H9 (cell line): ENCODE measurements around the gene PTPRC. TPM values are rescaled to one million over a fixed set of nuclear protein-coding genes. Genes with fewer than 3 reads are reported as not detected.

Experiments
- DNase-seq: peaks from one replicate; pipeline ENCODE4 v3.0.0-alpha.2; 2017
- H2AFZ ChIP-seq: one replicate; pipeline ENCODE4 v1.6.1; 2013; ENCODE audit warnings: mild to moderate bottlenecking, low read length, control low read depth, moderate library complexity
- H2AK5ac ChIP-seq: 2 replicates; pipeline ENCODE4 v1.6.1; 2013; ENCODE audit warnings: low read length, control low read depth, mixed read lengths; ENCODE audit not compliant: insufficient read length
- H2BK120ac ChIP-seq: one replicate; pipeline ENCODE4 v1.6.1; 2013; ENCODE audit warnings: low read depth, mild to moderate bottlenecking, low read length, control low read depth, inconsistent platforms; ENCODE audit not compliant: poor library complexity, severe bottlenecking
- H2BK12ac ChIP-seq: 2 replicates; pipeline ENCODE4 v1.6.1; 2013; ENCODE audit warnings: low read length, control low read depth, mixed read lengths, low read depth; ENCODE audit not compliant: insufficient read length
- H2BK15ac ChIP-seq: 2 replicates; pipeline ENCODE4 v1.6.1; 2013; ENCODE audit warnings: low read depth, low read length, control low read depth
- H2BK20ac ChIP-seq: one replicate; pipeline ENCODE4 v1.6.1; 2013; ENCODE audit warnings: low read depth, mild to moderate bottlenecking, low read length, control low read depth, inconsistent platforms; ENCODE audit not compliant: poor library complexity, severe bottlenecking
- H2BK5ac ChIP-seq: 2 replicates; pipeline ENCODE4 v1.6.1; 2013; ENCODE audit warnings: low read length, control low read depth, mixed read lengths; ENCODE audit not compliant: insufficient read length
- H3K14ac ChIP-seq: 2 replicates; pipeline ENCODE4 v1.6.1; 2013; ENCODE audit warnings: low read length, control low read depth; ENCODE audit not compliant: insufficient read depth
- H3K18ac ChIP-seq: 2 replicates; pipeline ENCODE4 v1.6.1; 2013; ENCODE audit warnings: low read depth, mild to moderate bottlenecking, mixed read lengths, low read length, control low read depth; ENCODE audit not compliant: insufficient read length
- H3K23ac ChIP-seq: 2 replicates; pipeline ENCODE4 v1.6.1; 2013; ENCODE audit warnings: low read length, control low read depth, mixed read lengths, low read depth; ENCODE audit not compliant: insufficient read length
- H3K23me2 ChIP-seq: 2 replicates; pipeline ENCODE4 v1.6.1; 2013; ENCODE audit warnings: low read depth, mild to moderate bottlenecking, mixed read lengths, low read length, control low read depth; ENCODE audit not compliant: insufficient read length, poor library complexity, severe bottlenecking
- H3K27ac ChIP-seq: 2 replicates; pipeline ENCODE4 v1.5.1; 2013; ENCODE audit warnings: low read length, control low read depth, mixed read lengths, low read depth; ENCODE audit not compliant: insufficient read length
- H3K27me3 ChIP-seq: 2 replicates; pipeline ENCODE4 v1.6.1; 2013; ENCODE audit warnings: low read length, control low read depth, inconsistent platforms; ENCODE audit not compliant: insufficient read depth
- H3K4ac ChIP-seq: 2 replicates; pipeline ENCODE4 v1.6.1; 2013; ENCODE audit warnings: low read depth, mild to moderate bottlenecking, control low read depth, inconsistent platforms, low read length, moderate library complexity
- H3K4me1 ChIP-seq: 2 replicates; pipeline ENCODE4 v1.6.1; 2013; ENCODE audit warnings: low read length, control low read depth, inconsistent platforms; ENCODE audit not compliant: insufficient read depth
- H3K4me2 ChIP-seq: 2 replicates; pipeline ENCODE4 v1.6.1; 2013; ENCODE audit warnings: low read length, control low read depth, mixed read lengths; ENCODE audit not compliant: insufficient read length, insufficient read depth
- H3K56ac ChIP-seq: 2 replicates; pipeline ENCODE4 v1.6.1; 2013; ENCODE audit warnings: low read depth, mild to moderate bottlenecking, mixed read lengths, low read length, control low read depth; ENCODE audit not compliant: insufficient read length
- H3K79me1 ChIP-seq: 2 replicates; pipeline ENCODE4 v1.6.1; 2013; ENCODE audit warnings: low read depth, mild to moderate bottlenecking, moderate library complexity, low read length, control low read depth, inconsistent platforms; ENCODE audit not compliant: insufficient read depth, poor library complexity, severe bottlenecking
- H3K79me2 ChIP-seq: 2 replicates; pipeline ENCODE4 v1.6.1; 2013; ENCODE audit warnings: low read length, control low read depth, inconsistent platforms; ENCODE audit not compliant: insufficient read depth
- H3K9ac ChIP-seq: 2 replicates; pipeline ENCODE4 v1.6.1; 2013; ENCODE audit warnings: low read length, control low read depth, mixed read lengths; ENCODE audit not compliant: insufficient read length; ENCODE audit errors: extremely low read depth
- H3K9me3 ChIP-seq: one replicate; pipeline ENCODE4 v1.6.1; 2013; ENCODE audit warnings: low read depth, low read length, inconsistent platforms; ENCODE audit not compliant: control insufficient read depth
- H3T11ph ChIP-seq: one replicate; pipeline ENCODE4 v1.6.1; 2013; ENCODE audit warnings: mild to moderate bottlenecking, low read length, control low read depth, inconsistent platforms
- H4K20me1 ChIP-seq: one replicate; pipeline ENCODE4 v1.6.1; 2013; ENCODE audit not compliant: control insufficient read depth, insufficient read length, insufficient read depth
- H4K5ac ChIP-seq: 2 replicates; pipeline ENCODE4 v1.6.1; 2013; ENCODE audit warnings: low read depth, mild to moderate bottlenecking, mixed read lengths, low read length, control low read depth; ENCODE audit not compliant: insufficient read length
- H4K8ac ChIP-seq: replicated peaks from 2 replicates; pipeline ENCODE4 v1.6.1; 2013; ENCODE audit warnings: low read length, control low read depth, mixed read lengths, low read depth; ENCODE audit not compliant: insufficient read length
- H4K91ac ChIP-seq: 2 replicates; pipeline ENCODE4 v1.6.1; 2013; ENCODE audit warnings: low read depth, mild to moderate bottlenecking, moderate library complexity, mixed read lengths, low read length, control low read depth; ENCODE audit not compliant: insufficient read length
- H3K27ac Mint-ChIP-seq, 3 experiments: 2 replicates in 2 of 3; 3 replicates in 1 of 3; pipeline ENCODE4 v1.8.0; 2020 to 2021; ENCODE audit warnings: mixed read lengths in 3 of 3, mild to moderate bottlenecking in 1 of 3, moderate library complexity in 1 of 3
- H3K27me3 Mint-ChIP-seq: 2 replicates; pipeline ENCODE4 v1.8.0; 2021; ENCODE audit warnings: low read depth, mild to moderate bottlenecking, moderate library complexity, mixed read lengths
- H3K36me3 Mint-ChIP-seq, 3 experiments: 2 replicates in 2 of 3; 3 replicates in 1 of 3; pipeline ENCODE4 v1.8.0; 2020 to 2021; ENCODE audit warnings: low read depth in 3 of 3, mixed read lengths in 3 of 3; ENCODE audit not compliant: insufficient read depth in 1 of 3
- H3K4me1 Mint-ChIP-seq, 2 experiments: 2 replicates each; pipeline ENCODE4 v1.8.0; 2020; ENCODE audit warnings: mixed read lengths in 2 of 2
- H3K4me3 Mint-ChIP-seq, 2 experiments: 2 replicates in 1 of 2; 3 replicates in 1 of 2; pipeline ENCODE4 v1.8.0; 2020 to 2021; ENCODE audit warnings: mild to moderate bottlenecking in 2 of 2, mixed read lengths in 2 of 2, moderate library complexity in 1 of 2
- H3K9me3 Mint-ChIP-seq, 2 experiments: 2 replicates in 1 of 2; 3 replicates in 1 of 2; pipeline ENCODE4 v1.8.0; 2020; ENCODE audit warnings: mild to moderate bottlenecking in 2 of 2, mixed read lengths in 2 of 2, moderate library complexity in 1 of 2
- CTCF ChIP-seq: fragments of 200-600 bp; sonication (generic); conservative IDR thresholded peaks from 3 replicates; pipeline ENCODE4 v1.8.0; 2021; ENCODE audit warnings: antibody characterized with exemption, mild to moderate bottlenecking
- WGBS: extraction: QIAGEN DNeasy Blood & Tissue Kit; methylation state at CpG from one replicate; pipeline ENCODE4 v1.1.7; 2013; ENCODE audit warnings: missing lambda C conversion rate, low lambda C conversion rate, mixed read lengths; ENCODE audit not compliant: insufficient read length; ENCODE audit errors: extremely low coverage; 5-methylcytosine and 5-hydroxymethylcytosine counted together
- total RNA-seq: library from RNA; stranded (reverse); gene quantifications from 2 replicates; pipeline ENCODE4 v1.2.1, GENCODE V29; 2021

The PTPRC gene
- total RNA-seq, 1 experiment from 2014 or later = not detected

GRCh38 chr1:198776602-198777029 lies 137.8 kb downstream of the PTPRC start:
- Histone ChIP-seq H4K91ac (no peak overlapping the region), H3K27ac (no peak overlapping the region), H2AFZ (no peak overlapping the region), H3K18ac (no peak overlapping the region), H3K27me3 (no peaks in the 10 kb centered on the region), H3K23ac (no peak overlapping the region), H2BK5ac (no peak overlapping the region), H3K79me2 (no peaks in the 10 kb centered on the region), H2BK15ac (no peak overlapping the region), H3K9me3 (no peaks in the 10 kb centered on the region), H3T11ph (no peak overlapping the region), H4K5ac (no peak overlapping the region), H4K20me1 (no peaks in the 10 kb centered on the region), H3K79me1 (no peaks in the 10 kb centered on the region), H3K9ac (no peak overlapping the region), H3K14ac (no peak overlapping the region), H3K56ac (no peak overlapping the region), H2AK5ac (no peak overlapping the region), H2BK20ac (no peak overlapping the region), H3K4me1 (no peaks in the 10 kb centered on the region), H2BK12ac (no peak overlapping the region), H4K8ac (no peak overlapping the region), H3K4ac (no peak overlapping the region), H2BK120ac (no peak overlapping the region), H3K4me2 (no peak overlapping the region), H3K23me2 (no peaks in the 10 kb centered on the region)
- Mint-ChIP-seq H3K27ac (peak overlapping the region in 1 of 3 experiments; percentile 91; a peak in 1 of 7 replicates), H3K4me1 (peaks cover 10% of the 10 kb centered on the region in 2 experiments), H3K36me3 (no peaks in the 10 kb centered on the region), H3K27me3 (no peaks in the 10 kb centered on the region), H3K4me3 (no peak overlapping the region), H3K9me3 (no peaks in the 10 kb centered on the region)
- WGBS = no CpG with 5 or more reads among the region's 4 CpGs
- DNase-seq = no peak
- no peak for TF ChIP-seq CTCF
